Heart right ventricle (tissue), 16 donors: ENCODE results near the gene PRMT3. TPM values are rescaled to one million over a fixed set of nuclear protein-coding genes. Genes with fewer than 3 reads are reported as not detected.

Experiments
- ATAC-seq, 8 donors: fragments of 200-7000 bp; cut with Tn5 transposase; one replicate each; pipeline ENCODE4 v1.9.1; 2020; ENCODE audit warnings: mild to moderate bottlenecking in 8 of 8, moderate library complexity in 8 of 8, moderate number of reproducible peaks in 1 of 8
- DNase-seq, 2 donors: peaks; one replicate each; pipeline ENCODE4 v3.0.0-alpha.2; 2020
- H3K27ac ChIP-seq, 10 donors: fragments of 200-600 bp; sonication (generic) in 2 of 10; one replicate each; pipeline versions ENCODE4 v1.5.0 to v1.8.0; 2020 to 2022; ENCODE audit warnings: mild to moderate bottlenecking in 3 of 10
- H3K27me3 ChIP-seq, 7 donors: fragments of 200-600 bp; one replicate each; pipeline ENCODE4 v1.8.0; 2021 to 2022; ENCODE audit warnings: mild to moderate bottlenecking in 2 of 7
- H3K36me3 ChIP-seq, 9 donors: fragments of 200-600 bp; sonication (generic) in 1 of 9; one replicate each; pipeline versions ENCODE4 v1.5.0 to v1.8.0; 2020 to 2022; ENCODE audit warnings: mild to moderate bottlenecking in 2 of 9
- H3K4me1 ChIP-seq, 9 donors: fragments of 200-600 bp; sonication (generic) in 1 of 9; one replicate each; pipeline versions ENCODE4 v1.5.0 to v1.8.0; 2020 to 2022; ENCODE audit warnings: mild to moderate bottlenecking in 4 of 9
- H3K4me3 ChIP-seq, 10 donors: fragments of 200-600 bp; sonication (generic) in 2 of 10; one replicate each; pipeline versions ENCODE4 v1.5.0 to v1.8.0; 2020 to 2022; ENCODE audit warnings: mild to moderate bottlenecking in 7 of 10, moderate library complexity in 2 of 10
- H3K9me3 ChIP-seq, 11 donors: fragments of 200-600 bp in 10 of 11; sonication (generic) in 2 of 11; one replicate each; pipeline versions ENCODE4 v1.5.0 to v1.8.0; 2013 to 2022; ENCODE audit warnings: mild to moderate bottlenecking in 2 of 11, control low read depth in 1 of 11, moderate library complexity in 1 of 11
- WGBS, 2 donors: extraction: QIAGEN DNeasy Blood & Tissue Kit; methylation state at CpG; one replicate each; pipeline ENCODE4 v1.1.7; 2013; ENCODE audit warnings: inconsistent platforms in 1 of 2; 5-methylcytosine and 5-hydroxymethylcytosine counted together
- intact Hi-C, 10 donors: fragments of 100-400 bp; cut with DNase I; formaldehyde crosslinking; loops; one replicate each; pipeline versions ENCODE4 v1.11.1 to v1.14.2; 2022
- polyA plus RNA-seq, 2 donors: library from polyadenylated mRNA; stranded (reverse); fragments of 200-250 nt; gene quantifications; one replicate each; pipeline ENCODE4 v1.2.3, GENCODE V29; 2013
- total RNA-seq, 10 donors: library from RNA; stranded (reverse); fragmentation: NEBNext Ultra II Directional in 3 of 10; extraction: Animal tissue kit (Norgen Biotek cat#: 25700) in 3 of 10; gene quantifications; one replicate each; pipeline versions ENCODE4 v1.2.1 to v1.2.4, GENCODE V29; 2021 to 2023
- TF ChIP-seq, protein P1 (sequence below), 9 donors: fragments of 200-600 bp; sonication (generic) in 2 of 9; IDR thresholded peaks; one replicate each; pipeline versions ENCODE4 v1.5.0 to v1.8.0; 2021 to 2022; ENCODE audit warnings: antibody characterized with exemption in 9 of 9, mild to moderate bottlenecking in 5 of 9, moderate library complexity in 1 of 9
- donor health status: Arrhythmogenic right ventricular cardiomyopathy.
- donor health status: ischemic (EF 13 %, LVEDD 7.1; RV severe dilation, severe dysfunction).
- donor health status: healthy with polysubstance abuse.
- donor health status: DM: no; HTN: yes; CAD: no.
- donor health status: DM: no; HTN: no; CAD: no.
- donor health status: ischemic (EF 25% LVEDD 6.9; RV normal size, moderate dysfunction).
- donor health status: ischemic (EF 25% LVEDD 5.7; RV mildly dilated, moderate dysfunction).
- donor health status: healthy.
- donor health status: DM: yes; HTN: yes; CAD: no.
- donor health status: Ischemic cardiomyopathy.
- donor health status: ischemic (EF 35%, LVEDD 5.7; RV mildly dilated, moderate dysfunction).
- donor health status: nonischemic (EF 11% LVEDD 7.7; RV severe dilation, severe dysfunction).
- donor health status: DM: yes; HTN: yes; CAD: no.
- donor health status: PGD.
- donor health status: ischemic (EF 29% LVEDD 5.4; RV normal size, mild dysfunction).
- donor health status: nonischemic (EF 23%, LVEDD 6.1; RV moderate dilation, normal function).

Gene PRMT3
- total and polyA plus RNA-seq, 12 donors: 7.3 to 16.3 (median 11.5) TPM

DNA sequence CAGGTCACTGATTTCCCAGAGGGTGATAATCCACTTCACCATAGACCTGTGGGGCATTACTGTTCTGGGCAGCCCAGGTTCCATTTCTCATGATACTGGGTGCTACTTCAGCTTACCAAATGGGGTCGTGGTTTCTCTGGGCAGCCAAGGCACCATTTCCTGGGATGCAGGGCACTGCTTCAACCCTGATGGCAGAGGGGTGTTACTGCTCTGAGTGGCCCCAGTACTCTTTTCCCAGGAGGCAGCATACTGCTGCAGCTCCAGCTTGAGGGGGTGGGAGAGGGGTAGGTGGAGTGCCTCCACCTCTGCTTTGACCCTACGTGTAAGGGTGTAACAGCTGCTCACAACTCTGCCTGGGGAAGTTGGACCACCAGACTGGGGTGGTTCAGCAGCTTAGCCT, 51.1 kb downstream of the PRMT3 start:
- intact Hi-C loops: no loop called here
- Histone ChIP-seq H3K4me3 (no peak overlapping the region), H3K27me3 (no peaks in the 10 kb centered on the region), H3K27ac (no peak overlapping the region), H3K36me3 (peaks cover 0 to 25% (median 5%) of the 10 kb centered on the region in 9 donors), H3K4me1 (no peaks in the 10 kb centered on the region), H3K9me3 (no peaks in the 10 kb centered on the region)
- DNase-seq: no peak
- TF ChIP-seq, protein P1, sequence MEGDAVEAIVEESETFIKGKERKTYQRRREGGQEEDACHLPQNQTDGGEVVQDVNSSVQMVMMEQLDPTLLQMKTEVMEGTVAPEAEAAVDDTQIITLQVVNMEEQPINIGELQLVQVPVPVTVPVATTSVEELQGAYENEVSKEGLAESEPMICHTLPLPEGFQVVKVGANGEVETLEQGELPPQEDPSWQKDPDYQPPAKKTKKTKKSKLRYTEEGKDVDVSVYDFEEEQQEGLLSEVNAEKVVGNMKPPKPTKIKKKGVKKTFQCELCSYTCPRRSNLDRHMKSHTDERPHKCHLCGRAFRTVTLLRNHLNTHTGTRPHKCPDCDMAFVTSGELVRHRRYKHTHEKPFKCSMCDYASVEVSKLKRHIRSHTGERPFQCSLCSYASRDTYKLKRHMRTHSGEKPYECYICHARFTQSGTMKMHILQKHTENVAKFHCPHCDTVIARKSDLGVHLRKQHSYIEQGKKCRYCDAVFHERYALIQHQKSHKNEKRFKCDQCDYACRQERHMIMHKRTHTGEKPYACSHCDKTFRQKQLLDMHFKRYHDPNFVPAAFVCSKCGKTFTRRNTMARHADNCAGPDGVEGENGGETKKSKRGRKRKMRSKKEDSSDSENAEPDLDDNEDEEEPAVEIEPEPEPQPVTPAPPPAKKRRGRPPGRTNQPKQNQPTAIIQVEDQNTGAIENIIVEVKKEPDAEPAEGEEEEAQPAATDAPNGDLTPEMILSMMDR (IDR thresholded peaks at IDR 0.05): no peak
- ATAC-seq: no peak
- WGBS, 2 donors: 90 to 92% methylated on average over 2 of the region's 2 CpGs

DNA sequence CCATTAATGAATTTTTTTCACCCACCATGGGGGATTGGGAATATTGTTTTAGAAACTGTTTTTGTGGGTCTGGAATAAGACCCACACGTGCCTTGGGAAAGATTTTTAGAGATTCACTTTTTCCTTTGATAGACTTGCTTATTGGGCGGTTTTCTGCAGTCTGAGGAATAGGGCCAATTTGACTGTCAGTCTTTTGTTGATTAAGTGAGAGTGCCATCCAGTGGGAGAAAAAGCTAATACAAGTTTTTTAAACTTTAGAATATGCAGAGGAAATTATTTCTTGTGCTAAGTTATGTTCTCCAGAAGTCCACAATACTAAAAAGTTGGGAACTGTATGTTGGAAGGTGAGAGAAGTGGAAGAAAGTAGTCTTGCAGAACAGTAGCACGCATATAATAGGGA, 56.1 kb downstream of the PRMT3 start:
- Histone ChIP-seq H3K4me3 (no peak overlapping the region), H3K9me3 (no peaks in the 10 kb centered on the region), H3K4me1 (no peaks in the 10 kb centered on the region), H3K27ac (no peak overlapping the region), H3K27me3 (no peaks in the 10 kb centered on the region), H3K36me3 (peaks cover 0 to 3% (median 0%) of the 10 kb centered on the region in 9 donors)
- TF ChIP-seq, protein P1 (IDR thresholded peaks at IDR 0.05): peak in 4 of 9 donors; percentile 20 to 36 (median 28)
- 70 to 73% methylated on average over 3 of the region's 3 CpGs for WGBS, 2 donors
- no peak for DNase-seq
- intact Hi-C loops: no loop called here
- ATAC-seq: no peak

DNA sequence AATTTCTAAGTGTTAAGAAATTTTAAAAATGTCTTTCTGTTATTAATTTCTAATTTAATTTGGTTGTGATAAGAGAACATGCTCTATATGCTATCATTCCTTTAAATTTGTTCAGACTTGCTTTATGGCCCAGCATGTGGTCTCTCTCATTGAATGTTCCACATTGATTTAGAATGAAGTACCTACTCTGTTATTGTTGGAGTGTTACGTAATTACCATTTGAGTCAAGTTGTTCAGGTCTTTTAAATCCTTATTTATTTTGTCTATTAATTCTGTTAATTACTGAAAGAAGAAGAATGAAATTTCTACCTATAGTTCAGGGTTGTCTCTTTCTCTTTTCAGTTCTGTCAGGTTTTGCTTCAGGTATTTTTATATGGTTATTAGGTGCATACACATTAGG, 57.0 kb downstream of the PRMT3 start:
- Histone ChIP-seq H3K9me3 (no peaks in the 10 kb centered on the region), H3K27me3 (no peaks in the 10 kb centered on the region), H3K27ac (no peak overlapping the region), H3K4me1 (no peaks in the 10 kb centered on the region), H3K4me3 (no peak overlapping the region), H3K36me3 (peaks cover 0 to 6% (median 0%) of the 10 kb centered on the region in 9 donors)
- intact Hi-C loops: no loop called here
- ATAC-seq: no peak
- 97 to 99% methylated on average over 1 of the region's 1 CpG for WGBS, 2 donors
- DNase-seq: no peak
- TF ChIP-seq, protein P1 (IDR thresholded peaks at IDR 0.05): no peak

DNA sequence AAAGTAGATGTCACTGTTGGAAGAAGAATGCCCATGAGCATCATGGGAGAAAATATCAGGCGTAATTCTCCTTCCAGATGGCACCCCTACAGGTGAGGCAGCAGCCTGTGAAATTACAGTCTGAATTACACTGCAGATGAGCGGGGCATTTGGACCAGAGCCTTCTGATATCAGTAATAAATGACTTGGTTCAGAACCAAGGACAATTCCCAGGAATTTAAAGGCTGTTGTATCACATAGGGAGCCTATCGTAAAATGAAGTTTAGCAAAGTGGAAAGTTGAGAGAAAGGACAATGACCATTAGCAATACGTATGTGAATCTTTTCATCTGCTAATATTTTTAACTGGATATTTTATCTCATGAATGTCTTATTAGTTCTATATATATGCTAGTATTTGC, 61.3 kb downstream of the PRMT3 start:
- H3K4me3 ChIP-seq: no peak overlapping the region
- WGBS, 2 donors: 96 to 99% methylated on average over 4 of the region's 4 CpGs
- peaks cover 0 to 5% (median 0%) of the 10 kb centered on the region in 9 donors for H3K4me1 ChIP-seq
- no peaks in the 10 kb centered on the region for H3K9me3 ChIP-seq
- peaks cover 0 to 20% (median 7%) of the 10 kb centered on the region in 9 donors for H3K36me3 ChIP-seq
- H3K27ac ChIP-seq: no peak overlapping the region
- H3K27me3 ChIP-seq: no peaks in the 10 kb centered on the region
- DNase-seq (no peak), ATAC-seq (no peak)
- intact Hi-C loops: no loop called here
- TF ChIP-seq, protein P1 (IDR thresholded peaks at IDR 0.05): no peak
